Glomerular visceral epithelial cell (primary cell): ENCODE results near the gene IL5.
"Not testable (repeated sequence)": the region's sequence is repeated elsewhere in the genome, so short reads cannot be mapped to it uniquely, and the experiment has no call there.

Source experiments
- DNase-seq: peaks from one replicate; pipeline ENCODE4 v3.0.0-alpha.2; 2016; ENCODE audit errors: extremely low spot score

The IL5 gene

GRCh38 chr5:132543472-132544201 is at the start of gene IL5:
TSS of gene IL5 (minus strand) at chr5:132543522. CDS start at chr5:132543478, 44 bp downstream.
- no peak for DNase-seq

- DNase-seq, result no peak
Measured at GRCh38 chr5:132592521-132592920, 49.2 kb upstream of the IL5 start.

- DNase-seq, result no peak
Measured at GRCh38 chr5:132591145-132591544, 47.8 kb upstream of the IL5 start.

- no peak for DNase-seq
Measured at GRCh38 chr5:132589467-132589866, 46.1 kb upstream of the IL5 start.

- DNase-seq, result no peak
Measured at GRCh38 chr5:132586063-132586462, 42.7 kb upstream of the IL5 start.

- not testable (repeated sequence) for DNase-seq
Measured at GRCh38 chr5:132584560-132584959, 41.2 kb upstream of the IL5 start.

GRCh38 chr5:132576123-132576522 is 32.8 kb upstream of the IL5 start:
- DNase-seq, result no peak

GRCh38 chr5:132566657-132567056 is 23.3 kb upstream of the IL5 start:
- DNase-seq, result no peak

- not testable (repeated sequence) for DNase-seq
Measured at GRCh38 chr5:132564555-132564954, 21.2 kb upstream of the IL5 start.

- DNase-seq, result no peak
Measured at GRCh38 chr5:132561601-132562000, 18.3 kb upstream of the IL5 start.

GRCh38 chr5:132559383-132560060 is 16.2 kb upstream of the IL5 start:
- DNase-seq, result no peak

- DNase-seq, result peak; percentile 49
Measured at GRCh38 chr5:132557478-132558172, 14.3 kb upstream of the IL5 start.

GRCh38 chr5:132556763-132557477 is 13.6 kb upstream of the IL5 start, which contains the start of gene RAD50:
TSS of gene RAD50 (plus strand) at chr5:132556977. CDS start at chr5:132557325, 348 bp downstream.
- peak; percentile 92 for DNase-seq

- DNase-seq, result no peak
Measured at GRCh38 chr5:132556153-132556762, 12.9 kb upstream of the IL5 start.

GRCh38 chr5:132549576-132549975 is 6.3 kb upstream of the IL5 start:
- no peak for DNase-seq

- DNase-seq, result not testable (repeated sequence)
Measured at GRCh38 chr5:132548834-132549233, 5.5 kb upstream of the IL5 start.

GRCh38 chr5:132547269-132547668 is 3.9 kb upstream of the IL5 start:
- no peak for DNase-seq

- DNase-seq, result no peak
Measured at GRCh38 chr5:132546108-132546507, 2.8 kb upstream of the IL5 start.

- no peak for DNase-seq
Measured at GRCh38 chr5:132540764-132541163, 2.6 kb downstream of the IL5 start.

GRCh38 chr5:132540149-132540548 is 3.2 kb downstream of the IL5 start:
- no peak for DNase-seq

GRCh38 chr5:132539716-132540115 is 3.6 kb downstream of the IL5 start:
- no peak for DNase-seq

GRCh38 chr5:132530946-132531345 is 12.4 kb downstream of the IL5 start:
- no peak for DNase-seq
